Measurements from ENCODE around the gene KRTAP5-6.
A peak's percentile ranks its signal among the peaks of the same experiment; 100 is the strongest.
"Not testable (repeated sequence)": the region's sequence is repeated elsewhere in the genome, so short reads cannot be mapped to it uniquely, and the experiment has no call there.

Gene KRTAP5-6

DNA sequence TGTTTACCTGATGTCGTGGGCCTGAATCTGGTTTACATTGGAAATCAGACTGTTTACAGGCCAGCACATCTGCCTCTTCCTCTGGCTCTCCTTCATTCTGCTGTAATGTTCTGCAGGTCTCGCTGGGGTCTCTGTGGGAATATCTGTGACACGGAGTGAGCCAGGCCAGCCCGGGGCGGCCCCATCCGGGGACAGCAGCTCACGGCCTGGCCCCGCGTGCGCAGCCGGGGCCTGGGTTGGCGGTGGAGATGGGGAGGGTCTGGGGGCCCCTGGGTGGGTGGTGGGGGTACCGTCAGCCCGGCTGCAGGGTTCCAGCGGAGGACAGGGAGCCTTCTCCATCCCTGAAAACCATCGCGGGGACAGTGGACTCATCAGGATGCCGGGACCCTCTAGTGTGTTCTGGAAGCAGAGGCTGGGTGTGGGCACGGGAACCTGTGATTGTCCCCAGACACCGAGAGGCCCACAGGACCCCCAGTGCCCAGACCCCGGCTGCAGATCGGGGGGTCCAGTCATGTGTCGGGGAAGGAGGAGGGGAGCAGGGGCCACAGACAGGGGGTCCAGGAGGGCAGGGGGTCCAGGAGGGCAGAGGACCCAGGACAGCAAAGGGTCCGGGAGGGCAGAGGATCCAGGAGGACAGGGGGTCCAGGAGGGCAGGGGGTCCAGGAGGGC lies 13.0 kb upstream of the KRTAP5-6 start:
- DNase-seq = not testable (repeated sequence)

DNA sequence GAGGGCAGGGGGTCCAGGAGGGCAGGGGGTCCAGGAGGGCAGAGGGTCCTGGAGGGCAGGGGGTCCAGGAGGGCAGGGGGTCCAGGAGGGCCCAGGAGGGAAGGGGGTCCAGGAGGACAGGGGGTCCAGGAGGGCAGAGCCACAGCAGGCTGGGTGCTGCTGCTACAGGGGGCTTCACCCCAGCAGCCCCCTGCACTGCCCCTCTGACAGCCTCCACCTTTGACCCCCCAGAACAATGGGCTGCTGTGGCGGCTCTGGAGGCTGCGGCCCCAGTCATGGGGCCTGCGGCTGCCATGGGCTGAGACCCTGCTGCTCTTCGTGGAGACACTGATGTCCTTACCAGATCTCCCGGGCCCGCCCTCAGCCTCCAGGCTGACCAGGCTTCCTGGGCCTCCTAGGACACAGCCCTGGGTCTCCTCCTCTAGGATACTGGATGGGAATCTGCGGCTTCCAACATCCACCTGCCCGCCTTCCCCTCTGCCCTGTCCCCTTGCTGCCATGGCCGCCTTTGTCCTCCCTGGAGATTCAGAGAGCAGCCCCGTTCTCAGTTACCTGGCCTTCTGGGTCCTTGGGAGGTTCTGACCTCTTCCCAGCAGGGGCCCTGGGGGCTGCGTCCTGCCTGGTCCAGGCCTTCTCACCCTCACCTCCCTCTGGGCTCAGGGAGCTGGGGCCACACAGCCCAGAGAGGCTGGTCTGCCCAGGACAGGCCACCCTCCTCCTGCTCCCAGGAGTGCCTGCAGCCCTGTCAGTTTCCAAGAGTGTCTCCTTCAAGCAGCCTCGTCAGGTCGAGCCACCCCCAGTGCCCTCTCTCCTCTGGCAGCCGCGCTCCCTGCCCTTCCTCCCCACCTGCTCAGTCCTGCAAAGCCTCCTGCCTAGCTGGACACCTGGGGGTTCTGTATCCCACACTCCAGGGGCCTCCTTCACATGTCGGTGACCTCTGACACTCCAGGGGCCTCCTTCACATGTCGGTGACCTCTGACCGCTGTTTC lies 11.8 kb upstream of the KRTAP5-6 start:
- DNase-seq = not testable (repeated sequence)

DNA sequence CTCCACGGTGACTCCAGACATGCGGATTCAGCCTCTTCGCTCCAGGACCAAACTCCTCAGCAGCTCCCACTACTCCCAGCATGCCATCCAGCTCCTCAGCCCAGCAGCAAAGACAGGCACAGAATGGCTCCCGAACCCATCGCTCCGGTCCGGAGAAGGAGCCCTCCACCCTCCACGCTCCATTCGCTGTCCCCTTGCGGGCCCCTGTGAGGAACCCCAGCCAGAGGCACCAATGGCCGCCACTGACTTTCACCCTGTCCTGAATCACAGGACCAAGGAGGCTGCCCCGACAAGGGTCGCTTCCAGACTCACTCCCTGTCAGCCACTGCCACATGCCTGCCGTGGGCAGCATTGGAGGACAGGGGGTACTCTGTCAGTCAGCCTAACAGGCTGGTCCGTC lies 10.8 kb upstream of the KRTAP5-6 start:
- DNase-seq = not testable (repeated sequence)

DNA sequence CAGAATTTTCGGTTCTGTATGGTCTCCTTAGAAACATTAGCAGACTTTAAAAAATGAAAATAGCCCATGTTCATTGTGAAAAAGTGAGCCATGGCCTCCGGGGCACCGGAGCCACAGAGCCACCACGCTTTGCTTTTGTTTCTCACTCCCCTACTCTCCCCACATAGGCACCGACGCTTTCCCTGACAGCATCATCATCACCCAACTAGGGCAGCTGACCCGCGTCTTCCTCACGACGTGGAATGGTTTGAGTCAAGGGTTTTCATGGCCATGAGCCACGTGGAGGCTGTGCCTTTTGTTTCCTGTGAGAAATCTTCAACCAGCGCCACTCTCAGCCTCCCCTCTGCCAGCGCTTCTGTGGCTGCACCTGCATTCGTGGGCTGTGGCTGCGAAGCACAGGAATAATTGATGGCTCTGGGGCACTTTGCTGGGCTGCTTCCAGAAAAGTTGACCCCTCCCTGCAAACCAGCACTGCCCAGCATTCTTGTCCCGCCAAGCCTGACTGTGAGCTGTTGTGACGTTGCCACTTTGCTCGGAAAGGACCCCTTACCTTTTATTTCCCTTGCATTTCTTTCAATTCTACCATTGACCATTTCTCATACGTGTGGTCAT lies 8.6 kb upstream of the KRTAP5-6 start:
- DNase-seq = not testable (repeated sequence)

DNA sequence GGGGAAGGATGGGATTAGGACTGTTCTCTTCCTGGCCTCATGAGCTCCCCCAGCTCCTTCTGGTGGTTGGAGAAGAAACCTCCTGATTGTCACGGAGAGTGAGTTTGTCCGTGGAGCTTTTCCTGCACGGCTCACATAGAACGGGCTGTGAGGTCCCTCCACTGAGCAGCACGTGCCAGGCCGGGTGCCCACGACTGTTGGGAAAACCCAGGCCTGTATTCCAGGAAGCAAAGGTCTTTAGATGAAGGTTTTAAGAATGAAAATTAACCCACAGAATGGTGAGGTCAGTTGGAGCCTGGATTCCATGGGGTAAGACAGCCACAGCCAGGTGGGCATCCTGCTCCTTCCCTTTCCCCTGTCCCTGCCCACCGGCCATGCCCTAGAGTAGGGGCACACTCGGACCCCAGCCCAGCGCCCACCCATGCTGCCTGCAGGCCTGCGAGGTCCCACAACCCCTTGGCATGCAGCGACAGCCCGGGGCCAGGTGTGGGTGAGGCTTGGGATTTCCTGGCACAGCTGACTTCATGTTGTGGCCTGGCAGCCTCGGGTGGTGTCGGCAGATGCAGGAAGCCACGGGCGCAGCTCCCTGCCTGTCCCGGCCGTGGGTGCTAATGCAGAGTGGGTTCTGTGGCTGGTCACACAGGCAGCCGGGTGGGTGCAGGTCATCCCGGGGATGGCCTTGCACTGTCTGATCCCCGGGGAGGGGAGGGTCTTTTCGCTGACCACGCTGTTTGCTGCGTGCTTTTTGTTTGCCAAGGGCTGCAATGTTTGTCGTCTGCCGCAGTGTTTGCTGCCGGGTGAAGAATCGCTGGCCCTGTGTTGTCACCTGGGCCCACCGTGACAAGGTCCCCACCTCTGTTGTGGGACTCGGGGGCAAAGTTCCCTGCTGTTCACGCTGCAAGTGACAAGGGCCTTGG lies 7.5 kb upstream of the KRTAP5-6 start:
- not testable (repeated sequence) for DNase-seq

DNA sequence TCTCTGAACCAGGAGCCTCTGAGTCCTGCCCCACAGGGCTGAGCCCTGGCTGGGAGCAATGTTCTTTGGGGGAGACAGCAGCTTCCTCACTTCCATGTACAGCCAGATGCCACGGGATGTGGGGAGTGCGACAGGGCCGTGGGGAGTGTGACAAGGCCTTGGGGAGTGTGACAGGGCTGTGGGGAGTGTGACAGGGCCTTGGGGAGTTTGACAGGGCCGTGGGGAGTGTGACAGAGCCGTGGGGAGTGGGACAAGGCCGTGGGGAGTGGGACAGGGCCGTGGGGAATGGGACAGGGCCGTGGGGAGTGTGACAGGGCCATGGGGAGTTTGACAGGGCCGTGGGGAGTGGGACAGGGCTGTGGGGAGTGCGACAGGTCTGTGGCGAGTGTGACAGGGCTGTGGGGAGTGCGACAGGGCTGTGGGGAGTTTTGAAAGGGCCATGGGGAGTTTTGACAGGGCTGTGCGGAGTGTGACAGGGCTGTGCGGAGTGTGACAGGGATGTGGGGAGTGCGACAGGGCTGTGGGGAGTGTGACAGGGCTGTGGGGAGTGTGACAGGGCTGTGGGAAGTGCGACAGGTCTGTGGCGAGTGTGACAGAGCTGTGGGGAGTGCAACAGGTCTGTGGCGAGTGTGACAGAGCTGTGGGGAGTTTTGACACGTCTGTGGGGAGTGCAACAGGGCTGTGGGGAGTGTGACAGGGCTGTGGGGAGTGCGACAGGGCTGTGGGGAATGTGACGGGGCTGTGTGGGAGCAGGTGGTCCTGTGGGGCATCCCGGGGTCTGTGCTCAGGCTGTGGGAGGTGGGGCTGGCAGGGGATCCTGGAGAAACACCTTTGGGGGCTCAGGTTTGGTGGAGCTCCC lies 6.6 kb upstream of the KRTAP5-6 start:
- no peak for DNase-seq

DNA sequence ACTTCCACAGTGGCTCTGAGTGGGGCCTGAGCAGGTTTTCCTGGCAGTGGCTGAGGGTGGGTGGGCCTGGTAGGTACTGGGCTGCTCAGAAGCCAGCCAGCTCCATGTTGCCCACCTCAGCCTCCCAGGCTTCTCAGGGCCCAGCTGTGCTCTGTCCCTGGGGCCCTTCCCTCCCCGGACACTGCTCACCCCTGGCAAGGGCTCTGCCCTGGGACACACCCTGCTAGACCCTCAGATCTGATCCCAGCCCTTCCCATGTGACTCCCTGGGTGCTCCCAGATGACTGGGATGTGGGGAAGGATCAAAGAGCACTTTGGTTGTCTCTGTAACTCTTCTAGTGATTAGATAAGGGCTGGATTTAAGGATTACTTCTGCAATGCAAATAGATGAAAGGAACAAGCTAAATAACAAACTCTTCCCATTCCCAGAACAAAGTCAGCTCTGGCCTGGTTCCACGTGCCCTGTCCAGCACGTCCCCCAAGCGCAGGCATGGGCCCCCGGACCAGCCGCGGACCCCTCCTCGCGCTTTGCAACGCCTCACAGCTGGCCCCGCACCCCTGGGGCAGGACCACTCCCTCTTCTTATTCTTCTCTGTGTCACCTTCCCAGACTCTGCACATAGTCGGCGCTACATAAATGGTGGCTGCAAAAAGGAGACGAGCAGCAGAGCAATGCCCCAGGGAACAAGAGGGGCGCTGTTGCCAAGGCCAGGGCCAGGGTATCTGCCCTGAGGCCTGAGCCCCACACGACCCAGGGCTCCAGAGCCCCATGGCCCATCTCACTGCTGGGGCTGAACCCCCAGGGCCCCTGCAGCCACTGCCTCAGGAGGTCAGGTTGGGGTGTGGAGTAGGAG lies 5.7 kb upstream of the KRTAP5-6 start:
- no peak for DNase-seq

DNA sequence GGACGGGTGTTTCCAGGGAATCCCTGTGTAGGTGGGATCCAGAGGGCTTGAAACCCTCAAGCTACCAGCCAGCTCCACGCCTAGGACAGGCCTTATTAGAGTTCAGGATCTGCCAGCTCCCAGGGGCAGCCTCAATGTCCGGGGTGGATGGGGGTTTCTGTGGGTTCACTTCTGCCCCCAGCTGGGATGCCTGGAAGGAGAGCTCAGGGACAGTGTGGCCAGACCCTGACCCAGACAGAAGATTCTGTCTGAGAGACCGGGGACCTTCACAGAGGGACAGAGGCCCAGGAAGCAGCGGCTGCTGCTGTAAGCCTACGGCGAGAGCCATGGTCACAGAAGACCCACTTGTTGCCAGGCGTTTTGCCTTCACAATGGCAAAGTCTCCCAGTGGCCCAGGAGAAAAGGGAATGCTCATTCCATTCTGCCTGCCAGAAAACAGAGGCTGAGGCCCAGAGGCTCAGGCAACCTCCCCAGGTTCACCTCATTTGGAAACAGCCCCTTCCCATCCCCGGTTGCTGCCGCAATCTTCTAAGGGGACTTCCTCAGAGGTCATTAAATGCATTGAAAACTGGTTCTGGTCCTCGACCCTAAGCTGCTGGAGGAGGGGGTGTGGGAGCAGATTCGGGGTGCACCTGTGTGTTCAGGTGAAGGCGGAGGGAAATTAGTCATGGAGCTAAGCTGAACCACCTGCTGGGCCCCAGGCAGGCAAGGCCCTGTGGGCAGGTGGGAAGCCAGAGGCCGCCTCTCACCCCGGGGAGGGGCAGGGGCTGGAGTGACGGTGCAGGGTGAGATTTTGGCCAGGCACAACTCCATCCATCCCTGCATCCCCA lies 4.9 kb upstream of the KRTAP5-6 start:
- DNase-seq = no peak

DNA sequence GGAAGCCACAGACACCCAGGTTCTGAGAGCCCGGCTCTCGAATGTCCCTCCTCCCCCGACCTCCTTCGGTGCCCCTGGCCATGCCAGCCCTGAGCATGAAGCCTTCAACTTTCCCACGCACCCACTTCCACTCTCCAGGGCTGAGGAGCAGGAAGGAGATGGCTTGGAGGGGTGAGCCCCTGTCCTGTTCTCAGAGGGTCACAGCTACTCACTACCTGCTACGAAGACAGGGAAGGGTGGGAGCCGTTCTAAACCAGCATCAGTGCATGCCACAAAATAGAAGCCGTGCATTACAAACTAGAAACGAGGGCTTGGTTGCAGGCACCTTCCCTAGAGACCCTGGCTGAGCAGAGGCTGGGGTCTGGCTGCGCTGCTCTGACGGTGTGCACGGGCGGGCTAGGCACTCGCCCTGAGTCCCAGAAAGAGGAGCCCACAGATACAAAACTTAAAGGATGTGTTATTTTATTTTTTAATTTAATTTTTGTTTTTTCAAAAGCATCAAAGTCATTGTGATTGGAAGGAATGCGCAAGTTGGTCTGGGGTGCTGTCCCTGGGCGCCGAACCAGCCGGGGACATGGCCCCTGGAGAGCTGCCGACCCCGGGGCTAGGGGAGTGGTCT lies 4.2 kb upstream of the KRTAP5-6 start:
- DNase-seq = no peak

DNA sequence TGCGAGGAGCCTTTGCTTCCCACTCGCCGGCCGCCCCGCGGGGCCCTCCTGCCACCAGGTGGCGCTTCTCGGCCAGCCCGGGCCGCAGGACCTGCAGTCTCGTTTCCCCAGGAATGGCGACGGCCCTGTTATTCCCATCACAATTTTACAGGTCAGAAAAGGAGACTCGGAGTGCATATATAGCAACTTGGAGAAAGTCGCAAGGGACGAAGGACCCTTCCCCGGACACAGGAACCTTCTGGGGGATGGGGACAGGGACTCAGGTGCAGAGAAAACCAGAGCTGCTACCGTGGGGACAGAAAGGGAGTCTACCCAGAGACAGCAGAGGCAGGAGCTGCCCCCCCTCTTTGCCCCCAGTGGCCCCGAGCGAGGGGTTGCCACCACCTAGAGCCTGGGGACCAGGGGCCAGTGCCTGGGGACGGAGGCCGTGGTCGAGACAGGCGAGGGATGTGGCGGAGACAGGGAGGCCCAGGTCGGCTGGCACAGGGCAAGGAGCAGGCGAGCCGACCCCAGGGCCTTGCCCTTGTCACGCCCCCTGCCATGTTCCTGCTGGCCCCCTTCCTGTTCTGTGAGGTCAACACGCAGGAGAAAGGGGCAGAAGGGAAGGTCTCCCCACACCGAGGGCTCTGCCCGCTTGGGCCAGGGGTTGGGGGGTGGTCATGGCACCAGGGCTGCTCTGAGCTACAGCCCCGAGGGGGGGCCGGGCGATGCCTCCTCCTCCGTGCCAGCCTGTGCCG lies 3.5 kb upstream of the KRTAP5-6 start:
- peak; percentile 48 to 75 for DNase-seq

DNA sequence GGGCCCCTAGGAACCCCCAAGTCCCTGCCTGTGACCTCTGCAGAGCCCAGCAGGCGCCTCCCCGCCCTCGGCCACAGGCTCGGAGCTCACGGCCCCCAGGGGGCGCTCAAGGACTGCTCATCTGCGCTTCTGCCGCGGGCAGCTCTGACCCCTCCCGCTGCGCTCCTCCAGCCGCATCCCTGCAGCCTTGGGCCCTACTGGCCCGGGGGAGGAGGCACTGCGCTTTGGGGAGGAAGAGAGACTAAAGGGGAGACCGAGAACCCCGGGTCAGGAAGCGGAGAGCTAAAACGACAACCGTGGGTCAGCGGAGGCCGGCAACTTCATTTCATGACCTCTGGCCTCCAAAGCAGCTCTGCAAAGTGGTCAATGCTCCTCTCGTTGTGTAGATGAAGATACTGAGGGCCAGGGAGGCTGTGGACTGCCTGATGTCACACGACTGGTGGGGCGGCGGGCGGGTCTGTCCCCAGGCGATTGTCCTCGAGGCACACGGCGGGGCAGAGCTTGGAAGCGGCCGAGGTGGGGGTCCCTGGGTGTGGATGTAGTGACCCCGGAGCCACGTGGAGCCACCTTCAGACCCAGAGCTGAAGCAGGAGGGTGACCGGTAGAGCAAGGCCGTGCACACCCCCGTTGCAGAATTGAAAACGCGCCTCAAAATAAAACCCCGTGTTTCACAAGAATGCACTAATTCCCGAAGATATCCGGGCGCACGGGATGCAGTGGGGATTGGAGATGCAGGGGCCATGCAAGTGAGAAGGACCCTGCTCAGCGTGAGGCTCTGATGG lies 2.7 kb upstream of the KRTAP5-6 start:
- peak; percentile 79 to 81 for DNase-seq

DNA sequence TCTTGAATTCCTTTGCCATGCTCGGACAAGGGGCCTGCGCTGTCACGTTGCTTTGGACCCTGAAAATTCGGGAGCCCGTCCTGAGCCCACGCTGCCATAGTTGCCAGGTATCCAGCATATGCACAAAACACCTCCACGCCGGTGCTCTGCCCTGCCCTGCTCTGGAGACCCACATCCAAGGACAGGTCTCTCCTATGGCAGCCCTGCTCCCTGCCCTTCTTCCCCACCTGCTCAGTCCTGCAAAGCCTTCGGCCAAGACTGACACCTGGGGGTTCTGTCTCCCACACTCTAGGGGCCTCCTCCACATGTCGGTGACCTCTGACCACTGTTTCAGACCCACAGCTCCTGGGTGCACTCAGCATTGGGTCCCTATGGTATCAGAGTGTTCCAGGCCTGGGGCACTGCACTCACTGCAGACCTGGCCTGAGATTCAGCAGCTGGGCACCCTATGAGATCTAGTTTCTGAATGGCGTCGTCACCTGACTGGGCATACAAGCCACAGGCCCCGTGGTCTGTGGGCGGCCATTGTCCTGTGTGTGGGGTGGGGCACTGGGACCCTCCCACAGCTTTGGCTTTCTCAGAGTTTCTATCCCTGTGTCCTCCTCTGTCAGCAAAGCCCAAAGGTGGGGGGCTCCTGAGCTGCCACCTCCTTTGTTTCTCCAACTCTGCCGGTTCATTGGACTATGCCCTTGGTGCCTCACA lies 2.0 kb upstream of the KRTAP5-6 start:
- no peak for DNase-seq

DNA sequence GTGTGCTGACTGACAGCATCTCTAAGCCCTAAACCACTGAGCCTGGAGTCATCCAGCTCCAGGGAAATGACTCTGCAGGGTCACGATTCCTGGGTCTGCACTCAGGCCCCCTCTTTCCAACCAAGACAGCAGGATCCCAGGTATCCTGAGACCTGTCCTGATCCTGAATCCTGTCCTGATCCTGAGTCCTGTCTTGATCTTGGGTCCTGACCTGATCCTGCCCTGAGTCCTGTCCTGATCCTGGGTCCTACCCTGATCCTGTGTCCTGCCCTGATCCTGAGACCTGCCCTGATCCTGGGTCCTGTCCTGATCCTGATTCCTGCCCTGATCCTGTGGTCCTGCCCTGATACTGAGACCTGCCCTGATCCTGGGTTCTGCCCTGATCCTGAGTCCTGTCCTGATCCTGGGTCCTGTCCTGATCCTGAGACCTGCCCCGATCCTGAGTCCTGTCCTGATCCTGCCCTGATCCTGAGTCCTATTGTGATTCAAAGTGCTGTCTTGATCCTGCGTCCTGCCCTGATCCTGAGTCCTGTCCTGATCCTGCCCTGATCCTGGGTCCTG lies 1.4 kb upstream of the KRTAP5-6 start:
- no peak for DNase-seq

DNA sequence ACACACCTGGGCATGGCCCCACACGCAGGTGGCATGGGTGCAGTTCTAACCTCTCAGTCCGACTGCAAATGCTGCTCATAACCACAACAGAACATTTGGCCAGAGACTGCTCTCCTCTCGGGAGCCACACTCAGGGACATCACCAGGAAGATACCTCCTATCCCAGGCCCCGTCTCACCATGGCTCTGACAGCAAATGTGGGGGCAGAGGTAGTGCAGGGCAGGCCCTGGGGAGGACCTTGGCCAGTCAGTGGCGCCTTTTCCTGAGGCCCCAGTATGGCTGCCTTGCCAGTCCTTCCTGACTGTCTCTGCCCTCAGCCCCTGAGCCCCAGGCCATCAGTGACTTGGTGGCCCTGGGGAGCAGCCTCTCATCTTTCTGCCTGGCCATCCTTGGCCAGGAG lies 2.8 kb downstream of the KRTAP5-6 start:
- no peak for DNase-seq

DNA sequence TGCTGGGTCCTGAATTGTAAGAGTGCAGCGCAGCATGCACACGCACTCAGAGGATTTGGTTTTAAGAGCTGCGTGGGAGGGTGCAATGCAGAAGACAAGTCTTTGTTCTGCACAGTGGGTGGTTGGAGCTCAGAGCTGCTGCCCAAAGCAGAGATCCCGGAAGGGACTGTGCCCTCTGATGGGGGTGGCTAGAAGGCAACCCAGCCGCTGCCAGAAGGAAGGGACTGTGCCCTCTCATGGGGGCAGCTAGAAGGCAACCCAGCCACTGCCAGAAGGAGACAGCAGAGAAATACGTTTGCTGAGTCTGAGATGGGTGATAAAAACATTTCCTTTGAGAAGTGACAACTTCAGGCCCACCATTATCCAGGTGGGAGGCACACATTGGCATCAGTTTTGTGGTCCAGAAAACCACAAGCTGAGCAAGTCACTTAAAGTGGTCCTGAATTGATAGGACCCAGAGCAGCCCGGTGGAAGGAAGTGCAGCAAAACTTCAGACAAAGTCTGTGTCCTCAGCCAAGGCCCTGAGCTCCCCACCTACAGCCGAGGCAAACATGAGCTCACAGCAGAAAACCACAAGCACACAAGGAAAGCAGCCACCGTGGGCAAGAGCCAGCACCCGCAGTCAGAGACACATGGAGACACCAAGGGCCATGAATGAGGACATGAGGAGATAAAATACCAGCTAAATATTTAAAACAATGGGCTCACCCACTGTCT lies 4.3 kb downstream of the KRTAP5-6 start:
- DNase-seq = no peak

DNA sequence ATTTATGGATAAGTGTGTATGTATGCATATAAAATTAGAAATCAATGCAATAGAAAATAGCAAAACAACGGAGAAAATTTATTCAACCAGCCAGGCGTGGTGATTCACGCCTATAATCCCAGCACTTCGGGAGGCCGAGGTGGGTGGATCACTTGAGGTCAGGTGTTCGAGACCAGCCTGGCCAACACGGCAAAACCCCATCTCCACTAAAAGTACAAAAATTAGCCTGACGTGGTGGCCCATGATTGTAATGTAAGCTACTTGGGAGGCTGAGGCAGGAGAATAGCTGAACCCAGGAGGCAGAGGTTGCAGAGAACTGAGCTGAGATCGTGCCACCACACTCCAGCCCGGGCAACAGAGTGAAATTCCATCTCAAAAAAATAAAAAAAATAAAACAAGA lies 5.5 kb downstream of the KRTAP5-6 start:
- DNase-seq = no peak

All from Kasumi-1 (cell line).